GM12878 (cell line): ENCODE measurements around the gene CASP8AP2. TPM values are rescaled to one million over a fixed set of nuclear protein-coding genes. Genes with fewer than 3 reads are reported as not detected.
A peak's percentile ranks its signal among the peaks of the same experiment; 100 is the strongest.

Experiments
- ATAC-seq: fragments of 200-7000 bp; cut with Tn5 transposase; 3 replicates; pipeline ENCODE4 v1.9.1; 2020; ENCODE audit warnings: mild to moderate bottlenecking, moderate library complexity
- BruUV-seq: library from RNA; stranded (reverse); fragments of 400-500 nt; replicated peaks from 2 replicates; lab custom pipeline; 2021; lab: Mats Ljungman, UMichigan
- CTCF ChIA-PET: fragments of 300-600 bp; sonication (Branson Sonifier 250); formaldehyde crosslinking; extraction: SDS; loops from one replicate; lab custom pipeline; 2021; ENCODE audit warnings: inconsistent platforms; lab: Yijun Ruan, JAX
- POLR2A ChIA-PET: fragments of 350-600 bp; formaldehyde crosslinking; extraction: SDS; loops from one replicate; lab custom pipeline; 2021; ENCODE audit warnings: inconsistent platforms; lab: Charles Lee
- RAD21 ChIA-PET: fragments of 300-600 bp; sonication (Branson Sonifier 250); formaldehyde crosslinking; loops from one replicate; lab custom pipeline; 2023; ENCODE audit warnings: antibody characterized with exemption; ENCODE audit not compliant: unreplicated experiment; lab: Charles Lee
- SMC1A ChIA-PET: fragments of 300-600 bp; sonication (Branson Sonifier 250); formaldehyde crosslinking; loops from one replicate; lab custom pipeline; 2023; ENCODE audit not compliant: unreplicated experiment, uncharacterized antibody; lab: Charles Lee
- DNase-seq: peaks from one replicate; pipeline ENCODE4 v3.0.0-alpha.2; 2011; ENCODE audit warnings: low read depth, low spot score
- FAIRE-seq: peaks from 3 replicates; lab custom pipeline; 2011; peaks lifted over from hg19 to GRCh38; lab: Jason Lieb, UNC
- H2AFZ ChIP-seq: 2 replicates; pipeline ENCODE4 v1.6.0; 2011; ENCODE audit warnings: low read depth, low read length, control low read depth; ENCODE audit not compliant: control insufficient read depth
- H3K27ac ChIP-seq: 2 replicates; pipeline ENCODE4 v1.5.1; 2011; ENCODE audit warnings: control low read depth; ENCODE audit not compliant: control insufficient read depth, insufficient read depth
- H3K27me3 ChIP-seq, 2 experiments: replicated peaks in 1 of 2; 2 replicates each; pipeline versions ENCODE4 v1.6.0 to v1.6.1; 2011; ENCODE audit warnings: low read length in 1 of 2; ENCODE audit not compliant: control insufficient read depth in 2 of 2, insufficient read depth in 2 of 2
- H3K36me3 ChIP-seq, 2 experiments: 2 replicates each; pipeline ENCODE4 v1.5.1; 2011; ENCODE audit warnings: low read length in 1 of 2; ENCODE audit not compliant: control insufficient read depth in 2 of 2, insufficient read depth in 2 of 2
- H3K4me1 ChIP-seq: 2 replicates; pipeline ENCODE4 v1.6.1; 2011; ENCODE audit warnings: mild to moderate bottlenecking, low read length, moderate library complexity, mixed read lengths; ENCODE audit not compliant: control insufficient read depth, insufficient read depth
- H3K4me2 ChIP-seq: 2 replicates; pipeline ENCODE4 v1.6.0; 2011; ENCODE audit warnings: control low read depth; ENCODE audit not compliant: control insufficient read depth, insufficient read depth
- H3K4me3 ChIP-seq: fragments of 200-600 bp; sonication (generic); 2 replicates; pipeline ENCODE4 v1.5.1; 2016
- H3K79me2 ChIP-seq: 2 replicates; pipeline ENCODE4 v1.6.0; 2011; ENCODE audit warnings: low read length; ENCODE audit not compliant: control insufficient read depth, insufficient read depth
- H3K9ac ChIP-seq: 2 replicates; pipeline ENCODE4 v1.8.0; 2011; ENCODE audit warnings: low read length, control low read depth, mixed read lengths; ENCODE audit not compliant: control insufficient read depth, insufficient read depth
- H3K9me3 ChIP-seq: replicated peaks from 3 replicates; pipeline ENCODE4 v1.5.1; 2011; ENCODE audit warnings: mild to moderate bottlenecking, low read length; ENCODE audit not compliant: control insufficient read depth, insufficient read depth
- H4K20me1 ChIP-seq: 2 replicates; pipeline ENCODE4 v1.6.0; 2011; ENCODE audit not compliant: control insufficient read depth, insufficient read depth
- ATF2 ChIP-seq: IDR thresholded peaks from 2 replicates; pipeline ENCODE4 v1.6.1; 2012; ENCODE audit warnings: low read length, inconsistent platforms
- BACH1 ChIP-seq: fragments of 450-650 bp; IDR thresholded peaks from 2 replicates; pipeline ENCODE4 v1.6.1; 2017; ENCODE audit warnings: mild to moderate bottlenecking, borderline replicate concordance
- CHD1 ChIP-seq: IDR thresholded peaks from 2 replicates; pipeline ENCODE4 v1.6.1; 2012; ENCODE audit warnings: low read depth, low read length, improper control_type of control experiment
- CREB1 ChIP-seq: IDR thresholded peaks from 2 replicates; pipeline ENCODE4 v1.6.1; 2012; ENCODE audit warnings: low read depth, mild to moderate bottlenecking, inconsistent platforms
- CUX1 ChIP-seq: IDR thresholded peaks from 2 replicates; pipeline ENCODE4 v1.6.1; 2012; ENCODE audit warnings: improper control_type of control experiment, low read depth, low read length; ENCODE audit not compliant: insufficient replicate concordance
- FOXM1 ChIP-seq: IDR thresholded peaks from 2 replicates; pipeline ENCODE4 v1.6.1; 2012; ENCODE audit warnings: low read depth, mild to moderate bottlenecking, inconsistent platforms, low read length, moderate library complexity
- IKZF2 ChIP-seq, 2 experiments: fragments of 450-650 bp; IDR thresholded peaks; 2 replicates each; pipeline ENCODE4 v1.6.1; 2017; ENCODE audit warnings: mild to moderate bottlenecking in 2 of 2, moderate library complexity in 2 of 2
- JUNB ChIP-seq: IDR thresholded peaks from 2 replicates; pipeline ENCODE4 v1.6.1; 2016; ENCODE audit warnings: antibody characterized with exemption, mild to moderate bottlenecking
- MEF2A ChIP-seq: IDR thresholded peaks from 2 replicates; pipeline ENCODE4 v1.6.1; 2011; ENCODE audit warnings: low read depth, mild to moderate bottlenecking, low read length, moderate library complexity; ENCODE audit not compliant: insufficient read depth
- MYC ChIP-seq: IDR thresholded peaks from 2 replicates; pipeline ENCODE4 v1.6.1; 2011; ENCODE audit warnings: mild to moderate bottlenecking, low read length, moderate library complexity, inconsistent platforms; ENCODE audit not compliant: insufficient read depth, insufficient replicate concordance, insufficient read length, severe bottlenecking
- NFIC ChIP-seq: IDR thresholded peaks from 2 replicates; pipeline ENCODE4 v1.6.1; 2012; ENCODE audit warnings: low read depth, mild to moderate bottlenecking, inconsistent platforms, low read length, moderate library complexity
- PBX3 ChIP-seq: IDR thresholded peaks from 2 replicates; pipeline ENCODE4 v1.6.1; 2011; ENCODE audit warnings: mild to moderate bottlenecking, low read depth, low read length, moderate library complexity; ENCODE audit not compliant: insufficient replicate concordance
- PML ChIP-seq: IDR thresholded peaks from 2 replicates; pipeline ENCODE4 v1.6.1; 2012; ENCODE audit warnings: low read length, inconsistent platforms
- RAD21 ChIP-seq: IDR thresholded peaks from 2 replicates; pipeline ENCODE4 v1.6.1; 2011; ENCODE audit warnings: mild to moderate bottlenecking, low read depth, low read length, moderate library complexity; ENCODE audit not compliant: insufficient read depth
- RELA ChIP-seq: fragments of 450-650 bp; IDR thresholded peaks from 2 replicates; pipeline ENCODE4 v1.8.0; 2014; ENCODE audit warnings: borderline replicate concordance; ENCODE audit not compliant: partially characterized antibody
- SREBF2 ChIP-seq: IDR thresholded peaks from 2 replicates; pipeline ENCODE4 v1.6.1; 2012; ENCODE audit warnings: mild to moderate bottlenecking, low read length
- SRF ChIP-seq, 2 experiments: IDR thresholded peaks; 2 replicates each; pipeline ENCODE4 v1.6.1; 2011; ENCODE audit warnings: low read depth in 2 of 2, low read length in 2 of 2, mild to moderate bottlenecking in 1 of 2, moderate library complexity in 1 of 2
- YY1 ChIP-seq: IDR thresholded peaks from 2 replicates; pipeline ENCODE4 v1.6.1; 2011; ENCODE audit warnings: low read depth, mild to moderate bottlenecking, low read length
- WGBS: methylation state at CpG from one replicate; pipeline ENCODE4 v1.1.6; 2016; ENCODE audit warnings: low lambda C conversion rate; ENCODE audit not compliant: insufficient replicate concordance, insufficient coverage; ENCODE audit errors: missing lambda C conversion rate; 5-methylcytosine and 5-hydroxymethylcytosine counted together
- in situ Hi-C: fragments of 300-500 bp; cut with MboI; formaldehyde crosslinking; loops from 9 replicates; pipeline ENCODE4 v1.14.3; 2018; ENCODE audit warnings: mixed read lengths
- intact Hi-C: fragments of 100-400 bp; cut with micrococcal nuclease; formaldehyde crosslinking; loops from one replicate; pipeline ENCODE4 v1.14.2; 2022; ENCODE audit not compliant: unreplicated experiment
- polyA plus RNA-seq, 11 experiments: library from polyadenylated mRNA; depleted of rRNA in 4 of 11; unstranded in 6 of 11; stranded (reverse) in 5 of 11; fragments of >200 nt; fragmentation: Nextera tagmentation in 4 of 11; fragmentation: Illumina TruSeq in 1 of 11; extraction: Ambion mirVana in 4 of 11; extraction: Trizol in 1 of 11; gene quantifications; 1 replicate in 1 of 11; 2 replicates in 10 of 11; pipeline versions ENCODE4 v1.2.1 to v1.2.3, GENCODE V29; 2011 to 2016; ENCODE audit warnings: inconsistent platforms in 2 of 11, missing spikeins in 2 of 11, low read depth in 1 of 11
- total RNA-seq, 4 experiments: library from RNA; depleted of rRNA in 3 of 4; stranded (reverse); fragments of >200 nt in 3 of 4; fragmentation: Illumina TruSeq in 1 of 4; extraction: Trizol in 1 of 4; gene quantifications; 2 replicates each; pipeline versions ENCODE4 v1.2.1 to v1.2.3, GENCODE V29; 2013 to 2021

Gene CASP8AP2
- total and polyA plus RNA-seq, 10 of the 15 experiments (the other 5 are each of a cell fraction or from before 2014, with no cell fraction given): 11.1 to 28.7 (median 17.1) TPM

- Histone ChIP-seq H3K36me3 (peaks cover 3 to 7% of the 10 kb centered on the region in 2 experiments; a peak in 3 of 4 replicates), H3K27me3 (no peaks in the 10 kb centered on the region), H3K79me2 (no peaks in the 10 kb centered on the region), H3K9me3 (no peaks in the 10 kb centered on the region), H3K9ac (no peak overlapping the region), H2AFZ (no peak overlapping the region; the same call in 1 of the 2 replicates), H3K4me3 (no peak overlapping the region), H4K20me1 (no peaks in the 10 kb centered on the region), H3K4me1 (peaks cover 25% of the 10 kb centered on the region), H3K4me2 (no peak overlapping the region), H3K27ac (peak overlapping the region; percentile 42; the same call in 1 of the 2 replicates)
- intact Hi-C loops (no loop called here), in situ Hi-C loops (no loop called here)
- CTCF ChIA-PET: no interaction called here
- DNase-seq (peak; percentile 59), FAIRE-seq (no peak), ATAC-seq (peak; percentile 75)
- no TSS peak for BruUV-seq
- RAD21 ChIA-PET: interaction anchor here (1.4 kb wide), 1 partner anchor 30 kb away, joined by 5 read pairs; no protein-coding TSS in a partner anchor
- SMC1A ChIA-PET: interaction anchor here (0.8 kb wide), 1 partner anchor 488 kb away, joined by 3 read pairs; no protein-coding TSS in a partner anchor
- POLR2A ChIA-PET: interaction anchor here (1.2 kb wide), 1 partner anchor 31 kb away, joined by 4 read pairs; the partner anchor contains the start of gene CASP8AP2
- WGBS: 26% methylated on average over 4 of the region's 4 CpGs
- TF ChIP-seq PML (no peak), CHD1 (no peak), ATF2 (peak; percentile 51; the same call in 1 of the 2 replicates), CREB1 (0 out of 2 replicates have a peak, but pooled peaks have one; percentile 10), SRF (IDR thresholded peaks at IDR 0.05; ENCODE audit: low read depth in 2 of 2, low read length in 2 of 2) (no peak), FOXM1 (no peak), RAD21 (no peak), RELA (no peak), CUX1 (no peak), JUNB (peak; percentile 42), IKZF2 (IDR thresholded peaks at IDR 0.05) (peak; percentile 33 to 48; a peak in 2 of 4 replicates), PBX3 (no peak), NFIC (no peak), SREBF2 (no peak), MEF2A (peak; percentile 59; the same call in 1 of the 2 replicates), BACH1 (no peak), MYC (no peak), YY1 (no peak)
Observed at GRCh38 chr6:89859744-89860143, 30.1 kb downstream of the CASP8AP2 start.
